Inflammatory macrophage (primary cell): ENCODE data around the gene IMMT.

Experiments
- DNase-seq, 2 donors: peaks; one replicate each; pipeline ENCODE4 v3.0.0-alpha.2; 2020 to 2022

IMMT gene

DNA sequence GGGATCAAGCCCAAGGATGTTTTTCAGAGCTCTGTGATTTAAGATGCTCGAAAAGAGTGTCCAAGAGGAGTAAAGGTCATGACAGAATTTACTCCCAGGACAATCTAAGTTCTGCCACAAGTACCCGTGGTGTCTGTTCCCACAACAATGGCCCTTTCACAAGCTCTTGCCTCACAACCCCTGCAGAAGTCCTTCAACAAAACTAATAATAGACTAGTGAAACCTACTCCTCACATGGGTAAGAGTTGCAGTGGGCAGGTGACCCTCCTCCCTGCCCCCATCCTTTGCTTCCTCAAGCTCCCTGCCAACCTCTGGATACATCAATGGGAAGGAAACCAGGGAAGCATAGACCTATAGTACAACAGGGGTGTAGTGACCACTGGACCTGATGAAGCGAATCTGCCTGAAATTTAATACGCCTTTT, 54.3 kb downstream of the IMMT start:
- peak; percentile 47 to 60 for DNase-seq

DNA sequence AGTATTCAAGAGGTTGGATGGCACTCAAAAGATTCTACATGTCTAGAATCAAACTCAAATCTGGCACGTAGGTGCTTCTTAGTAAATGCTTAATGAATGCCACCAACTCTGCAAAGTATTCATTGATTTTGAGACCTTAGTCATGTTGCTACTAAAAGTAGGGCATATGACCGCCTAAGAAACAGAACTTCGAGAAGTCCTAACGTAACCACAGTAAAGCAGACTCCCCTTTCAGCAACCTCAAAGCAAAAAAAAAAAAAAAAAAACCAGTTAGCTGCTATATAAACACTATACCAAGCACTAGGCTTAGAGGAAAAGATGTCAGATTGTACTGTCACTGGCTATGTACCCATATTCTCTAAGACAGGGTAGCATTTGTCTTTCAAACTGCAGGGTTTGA, 55.3 kb downstream of the IMMT start:
- no peak for DNase-seq

DNA sequence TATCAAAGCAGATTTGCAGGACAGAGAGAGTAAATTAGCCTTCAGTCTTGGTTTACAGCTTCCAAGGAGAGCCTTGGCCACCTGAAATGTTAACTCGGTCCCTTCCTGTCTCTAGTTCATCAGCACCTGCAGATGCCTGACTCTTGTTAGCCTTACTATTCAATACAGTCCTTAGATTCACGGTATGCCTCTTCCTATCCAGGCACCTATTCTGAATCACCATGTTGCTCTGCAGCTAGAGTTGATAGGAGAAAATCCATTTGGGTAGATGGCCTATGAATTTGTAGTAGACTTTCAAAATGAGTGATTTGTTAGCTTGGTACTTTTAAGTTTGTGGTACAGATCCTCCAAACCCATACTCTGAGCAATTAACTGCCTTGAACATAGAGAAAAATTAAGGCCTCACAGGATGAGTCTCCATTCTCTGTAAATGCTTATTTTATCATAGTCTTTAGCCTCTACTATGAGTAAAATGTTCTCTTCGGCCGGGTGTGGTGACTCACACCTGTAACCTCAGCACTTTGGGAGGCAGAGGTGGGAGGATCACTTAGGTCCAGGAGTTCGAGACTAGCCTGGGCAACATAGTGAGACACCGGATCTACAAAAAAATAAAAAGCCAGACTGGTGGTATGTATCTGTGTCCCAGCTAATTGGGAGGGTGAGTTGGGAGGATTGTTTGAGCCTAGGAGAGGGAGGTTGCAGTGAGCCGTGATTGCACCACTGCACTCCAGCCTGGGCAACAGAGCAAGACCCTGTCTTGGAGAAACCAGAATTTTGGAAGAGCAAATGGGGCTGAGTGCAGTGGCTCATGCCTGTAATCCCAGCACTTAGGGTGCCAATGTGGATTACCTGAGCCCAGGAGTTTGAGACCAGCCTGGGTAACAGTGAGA, 56.3 kb downstream of the IMMT start:
- DNase-seq, result no peak

DNA sequence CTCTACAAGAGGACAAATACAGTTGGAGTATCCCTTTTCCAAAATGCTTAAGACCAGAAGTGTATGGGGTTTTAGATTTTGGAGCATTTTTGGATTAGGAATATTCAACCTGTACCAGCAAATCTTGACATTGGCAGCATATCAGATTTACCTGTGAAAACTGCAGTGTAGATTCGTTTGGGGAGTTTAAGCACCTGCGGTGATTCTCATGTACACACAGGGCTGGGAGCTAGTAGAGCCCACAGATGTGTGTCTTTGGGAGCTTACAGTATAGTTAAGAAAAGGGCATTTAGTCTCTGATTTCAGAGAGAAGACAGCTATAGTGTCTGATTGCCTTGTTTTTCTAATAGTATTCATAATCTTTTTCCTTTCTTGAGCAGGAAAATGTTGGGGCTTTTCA, 59.1 kb downstream of the IMMT start:
- DNase-seq, result no peak

DNA sequence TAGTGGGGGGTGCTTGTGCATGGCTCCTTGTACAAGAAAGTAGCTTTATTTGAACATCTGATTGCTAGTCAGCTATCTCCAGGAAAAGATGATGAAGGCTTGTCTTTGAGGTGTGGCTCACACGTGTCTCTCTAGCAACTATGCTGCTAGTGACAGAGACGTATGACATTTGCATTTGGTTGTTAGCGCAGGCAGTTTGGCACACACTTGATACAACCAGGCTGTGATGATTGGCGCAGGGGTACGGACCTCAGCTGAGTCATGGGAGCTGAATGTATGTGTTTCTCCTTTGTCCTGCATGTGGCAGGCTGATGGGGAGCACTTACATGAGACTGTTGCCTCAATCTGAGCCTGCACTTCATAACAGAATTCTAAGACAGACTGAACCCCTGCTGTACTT, 59.6 kb downstream of the IMMT start:
- DNase-seq, result no peak

DNA sequence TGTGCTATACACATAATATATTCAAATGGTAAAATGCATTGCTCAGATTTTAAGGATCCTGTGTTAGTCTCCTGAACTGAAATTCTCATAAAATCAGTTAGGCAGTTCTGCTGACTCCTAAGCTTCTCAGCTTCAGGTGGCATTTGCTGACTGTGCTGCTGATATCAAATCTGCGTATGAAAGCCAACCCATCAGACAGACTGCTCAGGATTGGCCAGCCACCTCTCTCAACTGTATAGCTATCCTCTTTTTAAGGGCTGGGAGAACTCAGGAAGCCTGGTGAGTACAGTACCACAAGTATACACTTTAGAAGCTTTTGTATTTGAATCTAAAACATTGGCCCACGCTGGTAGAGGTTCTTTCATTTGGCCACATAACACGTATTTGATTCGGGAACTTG, 60.6 kb downstream of the IMMT start:
- DNase-seq, result no peak

DNA sequence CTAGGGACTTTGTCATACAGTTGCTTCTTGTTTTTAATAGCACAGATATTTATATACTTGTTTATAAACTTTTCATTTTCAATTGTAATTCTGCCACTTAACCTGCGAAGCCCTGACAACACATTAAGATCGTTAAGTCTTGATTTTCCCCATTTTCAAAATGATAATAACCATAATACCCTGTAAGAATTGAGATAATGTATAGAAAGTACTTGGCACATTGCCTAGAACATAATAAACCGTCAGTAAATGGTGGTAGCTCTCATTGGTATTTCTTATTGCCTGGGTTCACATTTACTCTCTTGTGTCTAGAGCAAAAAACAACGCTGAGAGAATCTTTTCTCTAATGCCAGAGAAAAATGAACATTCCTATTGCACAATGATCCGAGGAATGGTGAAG, 70.6 kb downstream of the IMMT start:
- no peak for DNase-seq

DNA sequence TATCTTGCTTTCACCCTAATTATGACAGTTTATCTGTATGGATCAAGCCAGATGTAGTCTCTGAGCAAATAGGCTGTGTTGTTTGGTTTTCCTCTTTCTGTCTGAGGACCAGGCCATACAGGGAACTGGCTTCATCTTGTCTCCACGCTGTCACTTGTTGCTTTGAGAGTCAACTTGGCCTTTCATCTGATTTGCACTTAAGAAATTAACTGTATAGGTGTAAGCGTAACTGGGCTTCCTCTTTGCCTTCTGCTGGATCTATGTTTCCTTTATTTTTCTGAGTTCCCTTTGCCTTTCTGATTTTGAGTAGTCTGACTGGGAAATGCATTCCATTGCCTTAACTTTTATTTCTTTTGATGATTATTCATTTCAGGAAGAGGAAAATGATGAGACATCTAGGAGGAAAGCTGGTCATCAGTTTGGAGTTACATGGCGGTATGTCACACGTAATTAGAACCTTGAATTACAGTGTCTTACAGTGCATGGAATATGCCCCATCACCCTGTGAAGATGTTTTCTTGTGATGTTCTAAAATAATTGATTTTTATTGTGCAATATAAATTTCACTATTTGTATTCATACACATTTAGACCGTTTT, 71.8 kb downstream of the IMMT start:
- DNase-seq, result peak in 1 of 2 donors; percentile 71

DNA sequence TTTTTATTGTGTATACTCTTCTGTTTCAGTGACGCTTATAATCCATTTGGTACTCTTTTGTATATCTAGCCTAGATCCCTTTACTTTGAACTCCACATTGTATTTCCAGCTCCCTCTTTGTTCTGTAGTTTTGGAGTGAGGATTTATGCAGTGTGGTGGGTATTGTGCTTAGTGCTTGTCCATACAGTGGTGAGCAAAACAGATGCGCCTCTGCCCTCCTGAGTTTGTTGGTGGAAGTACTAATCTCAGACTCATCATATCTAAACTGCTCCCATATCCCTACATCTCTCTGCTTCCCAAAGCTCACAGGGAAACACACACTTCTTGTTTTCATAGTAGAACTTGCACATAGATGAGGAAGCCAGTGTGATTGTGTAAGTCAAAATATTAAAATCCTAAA, 77.1 kb downstream of the IMMT start:
- peak in 1 of 2 donors; percentile 26 for DNase-seq

DNA sequence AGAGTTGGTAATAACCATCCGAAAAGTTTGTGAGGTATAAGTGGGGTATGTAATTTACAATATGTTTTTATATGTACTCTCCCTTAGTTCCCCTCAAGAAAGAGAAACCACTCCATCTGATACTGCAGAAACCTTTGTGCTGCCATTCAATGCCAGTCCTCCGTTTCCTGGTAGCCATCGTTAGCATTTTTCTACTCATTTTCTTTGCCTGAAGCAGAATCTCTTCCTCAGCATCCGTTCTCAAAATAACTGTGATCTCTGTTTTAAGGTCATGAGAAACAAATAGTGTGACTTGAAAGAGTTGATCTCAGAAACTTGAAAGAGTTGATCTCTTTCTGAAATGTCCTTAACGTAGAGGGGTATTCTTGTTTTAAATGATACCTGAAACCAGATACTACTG, 88.2 kb downstream of the IMMT start:
- no peak for DNase-seq

DNA sequence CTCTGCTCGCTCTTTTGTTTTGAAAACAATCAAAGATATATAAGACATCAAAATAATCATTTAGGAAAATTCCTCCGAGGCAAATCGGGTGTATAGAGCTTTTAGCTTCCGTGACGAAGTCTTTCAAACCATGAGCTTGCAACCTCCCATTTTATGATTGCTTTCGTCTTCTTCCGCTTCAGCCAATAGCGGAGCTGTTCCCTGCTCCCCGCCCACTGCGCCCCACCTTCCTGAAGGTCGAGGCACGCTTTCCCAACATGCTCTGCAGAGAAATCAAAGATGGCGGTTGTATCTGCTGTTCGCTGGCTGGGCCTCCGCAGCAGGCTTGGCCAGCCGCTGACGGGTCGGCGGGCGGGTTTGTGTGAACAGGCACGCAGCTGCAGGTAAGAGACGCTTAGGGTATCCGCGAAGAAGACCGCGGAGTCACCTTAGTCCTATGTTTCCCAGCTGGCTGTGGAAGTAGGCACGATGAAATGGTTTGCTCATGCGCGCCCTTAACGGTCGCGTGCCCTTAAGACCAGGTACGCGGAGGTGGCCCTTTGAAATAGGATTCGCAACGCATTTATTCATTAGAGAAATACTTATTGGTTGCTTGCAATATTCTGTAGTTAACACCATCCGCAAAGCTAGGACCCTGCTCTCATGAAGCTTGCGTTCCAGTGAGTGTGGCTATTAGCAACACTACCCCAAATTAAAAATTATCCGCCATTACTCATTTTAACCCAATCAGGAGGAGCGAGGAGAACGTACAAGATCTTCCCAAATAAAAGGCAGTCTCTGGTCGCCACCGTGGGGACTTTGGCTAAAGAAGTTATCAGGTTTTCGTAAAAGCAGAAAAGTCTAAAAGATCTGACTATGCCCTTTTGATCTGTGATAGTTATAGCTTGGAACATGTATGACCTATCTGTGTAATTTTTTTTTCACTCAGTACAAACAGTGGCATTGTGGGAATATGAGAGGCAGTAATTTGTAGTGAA, 89.0 kb downstream of the IMMT start, which contains the start of gene PTCD3:
TSS of gene PTCD3 (plus strand) at position 267 of the 977 bp plus-strand sequence. CDS start at position 280, 13 bp downstream.
- DNase-seq, result peak; percentile 96 to 98

DNA sequence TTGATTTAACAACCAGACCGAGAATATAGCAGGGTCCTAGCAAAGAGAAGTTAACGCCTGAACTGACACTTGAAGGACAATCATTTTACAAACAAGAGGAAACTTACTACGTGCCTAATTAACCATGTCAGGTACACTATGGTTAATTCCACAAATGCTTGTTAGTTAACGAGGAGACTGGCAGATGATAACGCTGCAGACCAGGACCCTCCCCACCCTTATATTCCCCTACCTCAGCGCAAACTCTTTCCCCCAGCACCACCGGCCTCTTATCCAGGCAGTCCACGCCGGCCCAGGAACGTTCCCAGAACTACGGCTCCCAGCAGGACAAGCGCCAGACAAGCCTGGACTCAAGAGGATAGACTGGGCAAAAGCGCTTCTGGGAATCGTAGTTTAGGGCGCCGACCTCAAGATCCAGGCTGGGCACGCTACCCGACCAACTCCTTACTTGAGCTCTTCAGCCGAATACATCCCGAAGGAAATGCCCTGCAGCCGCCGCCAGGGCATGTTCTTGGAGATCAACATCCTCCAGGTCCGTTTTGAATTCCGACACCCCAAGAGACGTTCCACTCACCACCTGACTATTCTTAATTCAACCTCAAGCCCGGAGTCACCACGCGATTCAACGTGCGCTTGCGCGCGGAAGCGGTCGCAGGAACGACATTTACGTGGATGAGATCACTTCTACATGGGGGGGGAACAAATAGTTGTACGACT, 89.9 kb downstream of the IMMT start, which contains the start of gene POLR1A:
TSS of gene POLR1A (minus strand) at position 635 of the 717 bp plus-strand sequence. CDS start at position 525, 110 bp downstream.
- peak; percentile 89 to 94 for DNase-seq

DNA sequence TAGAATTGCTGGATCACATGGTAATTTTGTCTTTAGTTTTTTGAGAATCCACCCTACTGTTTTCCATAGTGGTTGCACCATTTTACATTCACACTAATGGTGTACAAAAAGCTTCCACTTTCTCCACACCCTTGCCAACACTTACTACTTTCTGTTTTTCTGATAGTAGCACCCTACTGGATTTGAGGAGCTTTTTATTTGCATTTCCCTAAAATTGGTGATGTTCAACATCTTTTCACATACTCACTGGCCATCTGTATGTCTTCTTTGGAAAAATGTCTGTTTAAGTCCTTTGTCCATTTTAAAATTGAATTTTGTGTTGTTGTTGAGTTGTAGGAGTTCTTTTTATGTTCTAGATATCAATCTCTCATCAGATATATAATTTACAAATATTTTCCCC, 93.1 kb downstream of the IMMT start:
- DNase-seq, result no peak

DNA sequence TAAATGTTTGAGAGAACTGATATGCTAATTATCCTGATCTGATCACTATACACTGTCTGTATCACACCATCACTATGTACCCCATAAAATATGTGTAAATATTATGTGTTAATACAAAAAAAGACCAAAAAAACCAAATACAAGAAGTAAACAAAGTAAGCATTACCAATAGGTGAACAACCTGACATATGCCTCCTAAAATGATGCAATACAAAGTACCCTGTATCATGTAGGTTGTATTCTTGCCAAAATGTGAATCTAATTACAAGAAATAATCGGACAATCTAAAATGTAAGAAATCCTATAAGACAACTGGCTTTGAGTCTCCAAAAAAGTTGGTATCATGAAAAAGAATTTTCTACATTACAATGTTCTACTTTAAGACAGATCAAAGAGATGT, 97.3 kb downstream of the IMMT start:
- no peak for DNase-seq

DNA sequence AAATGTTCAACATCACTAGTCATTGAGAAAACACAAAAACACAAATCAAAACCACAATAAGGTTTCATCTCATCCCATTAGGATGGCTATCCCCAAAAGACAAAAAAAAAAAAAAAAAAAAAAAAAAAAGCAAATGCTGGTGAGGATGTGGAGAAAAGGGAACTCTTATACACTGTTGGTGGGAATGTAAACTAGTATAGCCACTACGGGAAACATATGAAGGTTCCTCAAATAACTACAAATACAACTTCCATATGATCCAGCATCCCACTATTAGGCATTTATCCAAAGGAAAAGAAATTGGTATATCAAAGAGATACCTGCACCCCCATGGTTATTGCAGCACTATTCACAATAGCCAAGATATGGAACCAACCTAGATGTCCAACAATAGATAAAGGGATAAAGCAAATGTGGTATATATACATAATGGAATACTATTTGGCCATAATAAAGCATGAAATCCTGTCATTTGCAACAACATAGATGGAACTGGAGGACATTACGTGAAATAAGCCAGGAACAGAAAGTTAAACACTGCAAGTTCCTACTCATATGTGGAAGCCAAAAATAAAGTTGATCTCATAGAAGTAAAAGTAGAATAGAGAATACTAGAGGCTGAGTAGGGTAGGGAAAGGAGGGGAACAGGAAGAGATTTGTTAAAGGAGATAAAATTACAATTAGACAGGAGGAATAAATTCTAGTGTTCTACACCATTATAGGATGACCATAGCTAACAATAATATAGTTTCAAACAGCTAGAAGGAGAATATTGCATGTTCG, 98.0 kb downstream of the IMMT start:
- no peak for DNase-seq

DNA sequence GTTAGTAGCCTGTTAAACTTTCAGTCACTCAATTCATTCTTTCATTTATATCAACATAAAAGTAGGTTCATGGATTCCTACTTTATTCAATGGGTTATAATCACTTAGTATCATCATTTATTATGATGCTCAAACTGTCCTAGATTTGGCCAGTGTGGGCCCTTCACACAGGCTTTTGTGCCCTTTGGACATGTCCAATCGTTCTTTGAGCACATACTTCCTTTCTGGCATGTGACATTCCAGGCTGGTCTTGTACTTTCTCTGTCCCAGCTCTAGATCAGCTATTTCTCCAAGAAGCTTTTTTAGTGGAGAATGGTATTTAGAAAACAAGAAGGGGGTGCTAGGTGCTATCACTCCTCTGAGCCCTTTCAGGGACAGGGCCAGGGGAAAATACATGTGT, 101.0 kb downstream of the IMMT start:
- DNase-seq, result no peak
